K562 (cell line): Measurements from ENCODE around the gene INTS1. TPM values are rescaled to one million over a fixed set of nuclear protein-coding genes. Genes with fewer than 3 reads are reported as not detected.

Source experiments
- ADNP ChIP-seq: fragments of 200-800 bp; sonication (Bioruptor generic); IDR thresholded peaks from 2 replicates; pipeline ENCODE4 v1.6.1; 2016; ENCODE audit warnings: missing genetic modification characterization, missing compliant biosample characterization
- BRCA1 ChIP-seq, 2 experiments: fragments of 450-650 bp in 1 of 2; sonication (generic) in 1 of 2; formaldehyde crosslinking in 1 of 2; IDR thresholded peaks; 2 replicates each; pipeline versions ENCODE4 v1.5.0 to v1.6.1; 2017 to 2020; ENCODE audit warnings: mild to moderate bottlenecking in 1 of 2, missing genetic modification reagents in 1 of 2
- CBFA2T3 ChIP-seq: fragments of 450-650 bp; IDR thresholded peaks from 2 replicates; pipeline ENCODE4 v1.6.1; 2017
- CREB3L1 ChIP-seq: fragments of 450-650 bp; IDR thresholded peaks from 2 replicates; pipeline ENCODE4 v1.6.1; 2014; ENCODE audit warnings: low read depth, mild to moderate bottlenecking, moderate library complexity, borderline replicate concordance
- DEAF1 ChIP-seq: fragments of 450-650 bp; formaldehyde crosslinking; IDR thresholded peaks from 2 replicates; pipeline ENCODE4 v1.4.0; 2020; ENCODE audit warnings: mild to moderate bottlenecking, moderate library complexity
- DPF2 ChIP-seq: fragments of 450-650 bp; IDR thresholded peaks from 2 replicates; pipeline ENCODE4 v1.6.1; 2016
- ETV6 ChIP-seq, 3 experiments: fragments of 150-350 bp in 1 of 3; sonication (generic) in 1 of 3; formaldehyde crosslinking in 1 of 3; IDR thresholded peaks; 2 replicates each; pipeline versions ENCODE4 v1.6.1 to v1.8.0; 2014 to 2022; ENCODE audit warnings: borderline replicate concordance in 2 of 3, low read depth in 2 of 3, antibody characterized with exemption in 1 of 3, low read length in 1 of 3, mild to moderate bottlenecking in 1 of 3, missing genetic modification reagents in 1 of 3
- FOXK2 ChIP-seq, 2 experiments: fragments of 450-650 bp; IDR thresholded peaks in 1 of 2; conservative IDR thresholded peaks in 1 of 2; 2 replicates each; pipeline ENCODE4 v1.6.1; 2016; ENCODE audit warnings: low read depth in 2 of 2, mild to moderate bottlenecking in 1 of 2
- HBP1 ChIP-seq: fragments of 450-650 bp; formaldehyde crosslinking; IDR thresholded peaks from 2 replicates; pipeline ENCODE4 v1.4.0; 2022; ENCODE audit warnings: missing genetic modification characterization
- HDAC1 ChIP-seq, 2 experiments: fragments of 450-650 bp; IDR thresholded peaks; 2 replicates each; pipeline ENCODE4 v1.6.1; 2016 to 2017; ENCODE audit warnings: inconsistent platforms in 1 of 2, mild to moderate bottlenecking in 1 of 2, moderate library complexity in 1 of 2
- HMGN3 ChIP-seq: IDR thresholded peaks from 2 replicates; pipeline ENCODE4 v1.6.1; 2011; ENCODE audit warnings: borderline replicate concordance, low read depth, mild to moderate bottlenecking, mixed read lengths, low read length; ENCODE audit not compliant: insufficient read length; ENCODE audit errors: extremely low read depth
- LCOR ChIP-seq: sonication (generic); formaldehyde crosslinking; IDR thresholded peaks from 2 replicates; pipeline ENCODE4 v1.8.0; 2022; ENCODE audit warnings: mild to moderate bottlenecking, missing genetic modification reagents
- MTA2 ChIP-seq: fragments of 450-650 bp; IDR thresholded peaks from 2 replicates; pipeline ENCODE4 v1.6.1; 2016; ENCODE audit warnings: low read depth
- NFE2 ChIP-seq: IDR thresholded peaks from 2 replicates; pipeline ENCODE4 v1.6.1; 2014; ENCODE audit warnings: antibody characterized with exemption, low read depth
- RCOR1 ChIP-seq, 2 experiments: IDR thresholded peaks; 2 replicates each; pipeline ENCODE4 v1.6.1; 2012; ENCODE audit warnings: low read depth in 2 of 2, low read length in 2 of 2, borderline replicate concordance in 1 of 2, improper control_type of control experiment in 1 of 2
- TFAM ChIP-seq: fragments of 250-450 bp; sonication (Bioruptor Pico); conservative IDR thresholded peaks from 2 replicates; pipeline ENCODE4 v1.5.0; 2021; ENCODE audit warnings: mild to moderate bottlenecking, moderate library complexity
- THRA ChIP-seq: fragments of 450-650 bp; IDR thresholded peaks from 2 replicates; pipeline ENCODE4 v1.6.1; 2017; ENCODE audit warnings: mild to moderate bottlenecking, moderate library complexity
- TRIM24 ChIP-seq, 2 experiments: fragments of 450-650 bp; IDR thresholded peaks; 2 replicates each; pipeline ENCODE4 v1.6.1; 2016
- ZNF347 ChIP-seq: fragments of 450-650 bp; formaldehyde crosslinking; IDR thresholded peaks from 2 replicates; pipeline ENCODE4 v1.4.0; 2020; ENCODE audit warnings: low read depth, mild to moderate bottlenecking, moderate library complexity
- ZNF512 ChIP-seq: IDR thresholded peaks from 2 replicates; pipeline ENCODE4 v1.6.1; 2016; ENCODE audit warnings: missing genetic modification characterization, missing compliant biosample characterization
- polyA plus RNA-seq, 8 experiments: library from polyadenylated mRNA; depleted of rRNA in 4 of 8; stranded (reverse) in 5 of 8; unstranded in 3 of 8; fragments of >200 nt; fragmentation: Nextera tagmentation in 2 of 8; fragmentation: Illumina TruSeq in 1 of 8; extraction: Ambion mirVana in 2 of 8; extraction: Trizol in 1 of 8; gene quantifications; 2 replicates each; pipeline versions ENCODE4 v1.2.1 to v1.2.3, GENCODE V29; 2011 to 2014; ENCODE audit warnings: inconsistent platforms in 1 of 8, missing spikeins in 1 of 8
- total RNA-seq, 7 experiments: library from RNA; depleted of rRNA in 6 of 7; stranded (reverse); fragments of >200 nt in 6 of 7; fragmentation: Illumina TruSeq in 2 of 7; extraction: Trizol in 2 of 7; gene quantifications; 2 replicates each; pipeline versions ENCODE4 v1.2.1 to v1.2.3, GENCODE V29; 2011 to 2021; ENCODE audit warnings: low replicate concordance in 1 of 7

The INTS1 gene
- total and polyA plus RNA-seq, 9 of the 15 experiments (the other 6 are each of a cell fraction or from before 2014, with no cell fraction given) = 0.34 to 119 (median 18.5) TPM

GRCh38 chr7:1423264-1423811 is 80.9 kb downstream of the INTS1 start (continued):
- TF ChIP-seq HBP1 (CRISPR knock-in tag) (0 out of 2 replicates have a peak, but pooled peaks have one; percentile 21), THRA (no peak), ZNF347 (CRISPR knock-in tag) (no peak), HMGN3 (no peak), MTA2 (peak; percentile 38; the same call in 1 of the 2 replicates), TFAM (CRISPR knock-in tag) (no peak), CBFA2T3 (peak; percentile 90), FOXK2 (conservative IDR thresholded peaks at IDR 0.05 in 1 of 2, IDR thresholded peaks at IDR 0.05 in 1 of 2; ENCODE audit: low read depth in 2 of 2) (peak in 1 of 2 experiments; percentile 44; a peak in 1 of 4 replicates), DEAF1 (CRISPR knock-in tag) (no peak), TRIM24 (IDR thresholded peaks at IDR 0.05) (peak; percentile 48 to 55; a peak in 2 of 4 replicates), CREB3L1 (no peak), BRCA1 (IDR thresholded peaks at IDR 0.05) (no peak), BRCA1 (CRISPR knock-in tag; IDR thresholded peaks at IDR 0.05) (no peak), ETV6 (IDR thresholded peaks at IDR 0.05; ENCODE audit: borderline replicate concordance in 1 of 2, low read depth in 2 of 2, low read length in 1 of 2) (no peak), ETV6 (CRISPR knock-in tag; IDR thresholded peaks at IDR 0.05; ENCODE audit: borderline replicate concordance) (no peak), RCOR1 (IDR thresholded peaks at IDR 0.05; ENCODE audit: borderline replicate concordance in 1 of 2, low read depth in 2 of 2, low read length in 2 of 2) (0 out of 4 replicates have a peak, but pooled peaks of 1 of the 2 experiments have one; percentile 13), LCOR (CRISPR knock-in tag) (peak; percentile 59; the same call in 1 of the 2 replicates), DPF2 (peak; percentile 84), NFE2 (no peak), HDAC1 (IDR thresholded peaks at IDR 0.05) (peak; percentile 9 to 68; a peak in 1 of 4 replicates), ADNP (tag) (no peak), ZNF512 (peak; percentile 43; the same call in 1 of the 2 replicates)
